HG02840 (cell line): ENCODE results near the gene RAB39B.

Source experiments
- ATAC-seq: cut with Tn5 transposase; IDR thresholded peaks from one replicate; pipeline ENCODE4 v1.9.1; 2021; ENCODE audit warnings: mild to moderate bottlenecking, moderate library complexity, moderate number of reproducible peaks; ENCODE audit not compliant: unreplicated experiment, low FRiP score

The RAB39B gene

DNA sequence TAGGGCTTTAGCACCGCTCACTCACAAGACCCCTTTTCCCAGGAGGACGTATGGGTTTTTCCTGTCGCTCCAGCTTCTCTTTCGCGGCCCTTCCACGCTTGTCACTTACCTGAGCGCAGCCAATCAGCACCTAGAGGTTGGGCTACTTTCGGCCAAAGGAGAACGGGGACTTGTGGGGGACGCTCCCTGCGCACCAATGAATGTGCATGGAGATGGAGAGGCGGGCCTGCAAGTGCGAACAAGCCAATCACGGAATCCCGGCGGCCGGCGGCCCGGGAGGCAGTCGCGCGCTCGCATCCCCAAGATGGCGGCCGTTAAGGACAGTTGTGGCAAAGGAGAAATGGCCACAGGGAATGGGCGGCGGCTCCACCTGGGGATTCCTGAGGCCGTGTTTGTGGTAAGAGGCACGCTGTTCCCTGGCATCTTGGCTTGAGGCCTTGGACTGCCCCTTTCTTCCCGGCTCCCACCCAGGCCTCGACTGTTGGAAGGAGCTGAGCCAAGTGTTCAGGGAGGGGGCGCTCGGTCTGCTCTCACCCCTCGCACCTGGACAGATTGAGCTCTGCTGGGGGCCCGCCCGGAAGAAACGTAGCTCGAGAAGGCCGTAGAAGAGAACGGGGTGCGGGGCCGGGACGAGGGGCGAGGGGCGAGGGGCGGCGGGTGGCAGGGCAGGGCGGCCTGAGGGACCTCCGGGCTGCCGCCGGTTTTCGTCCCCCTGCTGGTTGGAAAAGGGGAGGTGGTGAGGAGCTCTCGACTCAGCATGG, 47.9 kb downstream of the RAB39B start, which contains the start of gene VBP1:
Gene VBP1, plus strand, starts transcription at position 282 of the 761 bp plus-strand sequence. Its CDS starts 23 bp downstream, at position 305.
- ATAC-seq, result peak; percentile 98

DNA sequence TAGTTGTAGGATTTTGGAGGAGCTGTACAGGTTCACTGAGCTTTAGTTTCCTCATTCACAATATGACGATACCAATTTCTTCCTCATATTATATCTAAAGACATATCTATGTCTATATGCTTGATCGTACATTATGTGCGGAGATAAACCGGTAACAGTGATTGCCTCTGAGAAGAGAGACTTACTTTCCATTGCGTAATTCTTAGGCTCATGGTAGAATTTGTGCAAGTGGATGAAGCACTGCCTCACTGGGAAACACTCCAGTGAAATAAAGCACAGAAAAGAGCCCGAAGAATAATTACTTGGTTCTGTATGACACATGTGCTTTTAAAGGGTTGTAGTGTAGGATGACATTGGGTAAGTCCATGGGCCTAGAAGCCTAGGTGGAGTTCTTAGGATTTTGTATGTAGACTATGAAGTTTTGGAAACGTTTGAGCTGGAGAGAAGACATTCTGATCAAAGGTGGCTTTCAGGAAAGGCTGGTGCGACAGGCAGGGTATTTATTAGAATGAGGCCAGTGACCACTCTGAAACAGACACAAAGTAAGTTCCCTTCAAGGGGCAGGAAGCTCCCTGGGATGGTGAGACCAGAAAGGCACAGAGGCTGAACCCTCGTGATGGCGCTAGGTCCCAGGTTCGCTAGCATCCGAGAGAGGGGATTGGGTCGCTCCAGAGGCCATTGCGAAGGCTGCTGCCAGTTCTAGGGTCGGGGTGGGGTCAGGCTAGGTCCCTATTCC, 48.7 kb downstream of the RAB39B start:
- ATAC-seq, result peak; percentile 47

GRCh38 chrX:155213731-155214130, 50.6 kb downstream of the RAB39B start:
- no peak for ATAC-seq

DNA sequence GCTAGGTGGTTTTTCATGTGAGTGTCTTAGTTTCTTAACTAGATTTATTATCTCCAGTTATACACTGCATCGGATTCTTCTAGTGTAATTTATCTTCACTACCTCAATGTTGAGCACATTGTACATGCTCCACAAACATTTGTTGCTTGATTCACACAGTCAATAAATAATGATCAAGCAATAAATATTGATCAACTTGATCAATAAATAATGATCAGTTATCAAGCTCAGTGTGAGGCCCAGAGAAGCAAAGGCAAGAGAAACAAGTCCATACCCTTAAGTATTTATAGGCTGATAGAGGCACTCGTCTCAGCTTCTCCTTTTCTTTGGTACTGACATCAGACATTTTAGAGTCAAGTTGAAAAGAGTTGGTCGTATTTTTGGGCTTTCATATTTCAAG, 53.1 kb downstream of the RAB39B start:
- ATAC-seq, result no peak
